ENCODE results near the gene ATP1A4.

- TF ChIP-seq CTCF (IDR thresholded peaks at IDR 0.05), result no peak
- no peak for TF ChIP-seq POLR2A (IDR thresholded peaks at IDR 0.05)
Measured at GRCh38 chr1:160178731-160179130, 27.3 kb downstream of the ATP1A4 start.
